Esophagus squamous epithelium (tissue), 5 donors: ENCODE measurements around the gene TBL1X. TPM values are rescaled to one million over a fixed set of nuclear protein-coding genes. Genes with fewer than 3 reads are reported as not detected.

Experiments
- DNase-seq: peaks from one replicate; lab custom pipeline; 2025; lab: John Stamatoyannopoulos, UW
- H3K27ac ChIP-seq, 4 donors: fragments of 200-600 bp; sonication (generic); one replicate each; pipeline ENCODE4 v1.5.1; 2016 to 2019; ENCODE audit warnings: mild to moderate bottlenecking in 1 of 4
- H3K27me3 ChIP-seq, 4 donors: fragments of 200-600 bp; sonication (generic); 1 replicate in 3 of 4; 2 replicates in 1 of 4; pipeline versions ENCODE4 v1.5.1 to v1.6.0; 2017 to 2021; ENCODE audit warnings: antibody characterized with exemption in 1 of 4
- H3K36me3 ChIP-seq, 3 donors: fragments of 200-600 bp; sonication (generic); one replicate each; pipeline ENCODE4 v1.5.1; 2016 to 2019
- H3K4me1 ChIP-seq, 3 donors: fragments of 200-600 bp; sonication (generic); one replicate each; pipeline ENCODE4 v1.5.1; 2017 to 2019
- H3K4me3 ChIP-seq, 4 donors: fragments of 200-600 bp; sonication (generic); 1 replicate in 3 of 4; 2 replicates in 1 of 4; pipeline ENCODE4 v1.5.1; 2016 to 2019; ENCODE audit warnings: mild to moderate bottlenecking in 2 of 4, moderate library complexity in 1 of 4
- H3K9me3 ChIP-seq, 3 donors: fragments of 200-600 bp; sonication (generic); one replicate each; pipeline ENCODE4 v1.5.1; 2016 to 2019
- POLR2A ChIP-seq, 4 donors: fragments of 450-650 bp; IDR thresholded peaks; one replicate each; pipeline ENCODE4 v1.6.1; 2017; ENCODE audit warnings: antibody characterized with exemption in 4 of 4, mild to moderate bottlenecking in 4 of 4, moderate library complexity in 3 of 4
- WGBS, 2 donors: methylation state at CpG; one replicate each; pipeline ENCODE4 v1.1.5; 2018; 5-methylcytosine and 5-hydroxymethylcytosine counted together
- intact Hi-C: fragments of 100-400 bp; cut with DNase I; formaldehyde crosslinking; loops from one replicate; pipeline ENCODE4 v1.15.0; 2022
- total RNA-seq, 4 donors: library from RNA; depleted of rRNA; stranded (reverse); fragments of >200 nt; gene quantifications; one replicate each; pipeline ENCODE4 v1.1.0, GENCODE V29; 2016
- TF ChIP-seq, protein P1 (sequence below), 6 experiments: fragments of 450-650 bp in 4 of 6; fragments of 200-600 bp in 2 of 6; sonication (generic) in 2 of 6; IDR thresholded peaks; one replicate each; pipeline ENCODE4 v1.5.1; 2016 to 2019; ENCODE audit warnings: antibody characterized with exemption in 6 of 6, mild to moderate bottlenecking in 4 of 6, moderate library complexity in 4 of 6
- donor health status: DM: yes; HTN: yes; CAD: no.

TBL1X gene
- total RNA-seq, 4 donors from 2014 or later: 17.5 to 24.2 (median 21.8) TPM

- Histone ChIP-seq H3K9me3 (no peaks in the 10 kb centered on the region), H3K4me1 (peaks cover 11 to 16% (median 12%) of the 10 kb centered on the region in 3 donors), H3K36me3 (no peaks in the 10 kb centered on the region), H3K27me3 (no peaks in the 10 kb centered on the region), H3K27ac (no peak overlapping the region), H3K4me3 (no peak overlapping the region)
- intact Hi-C loops: no loop called here
- WGBS, 2 donors: 53 to 55% methylated on average over 2 of the region's 2 CpGs
- DNase-seq: no peak
- no peak for TF ChIP-seq POLR2A (IDR thresholded peaks at IDR 0.05)
- TF ChIP-seq, protein P1, sequence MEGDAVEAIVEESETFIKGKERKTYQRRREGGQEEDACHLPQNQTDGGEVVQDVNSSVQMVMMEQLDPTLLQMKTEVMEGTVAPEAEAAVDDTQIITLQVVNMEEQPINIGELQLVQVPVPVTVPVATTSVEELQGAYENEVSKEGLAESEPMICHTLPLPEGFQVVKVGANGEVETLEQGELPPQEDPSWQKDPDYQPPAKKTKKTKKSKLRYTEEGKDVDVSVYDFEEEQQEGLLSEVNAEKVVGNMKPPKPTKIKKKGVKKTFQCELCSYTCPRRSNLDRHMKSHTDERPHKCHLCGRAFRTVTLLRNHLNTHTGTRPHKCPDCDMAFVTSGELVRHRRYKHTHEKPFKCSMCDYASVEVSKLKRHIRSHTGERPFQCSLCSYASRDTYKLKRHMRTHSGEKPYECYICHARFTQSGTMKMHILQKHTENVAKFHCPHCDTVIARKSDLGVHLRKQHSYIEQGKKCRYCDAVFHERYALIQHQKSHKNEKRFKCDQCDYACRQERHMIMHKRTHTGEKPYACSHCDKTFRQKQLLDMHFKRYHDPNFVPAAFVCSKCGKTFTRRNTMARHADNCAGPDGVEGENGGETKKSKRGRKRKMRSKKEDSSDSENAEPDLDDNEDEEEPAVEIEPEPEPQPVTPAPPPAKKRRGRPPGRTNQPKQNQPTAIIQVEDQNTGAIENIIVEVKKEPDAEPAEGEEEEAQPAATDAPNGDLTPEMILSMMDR (IDR thresholded peaks at IDR 0.05): no peak
Measured at GRCh38 chrX:9458516-9459078, 6.3 kb upstream of the TBL1X start.

- no peak for DNase-seq
- 54 to 81% methylated on average over 2 to 3 of the region's 3 CpGs for WGBS, 2 donors
- no peaks in the 10 kb centered on the region for H3K9me3 ChIP-seq
- no peaks in the 10 kb centered on the region for H3K27me3 ChIP-seq
- no peaks in the 10 kb centered on the region for H3K36me3 ChIP-seq
- H3K4me3 ChIP-seq: no peak overlapping the region
- H3K27ac ChIP-seq: no peak overlapping the region
- TF ChIP-seq, protein P1 (IDR thresholded peaks at IDR 0.05): no peak
- no peak for TF ChIP-seq POLR2A (IDR thresholded peaks at IDR 0.05)
- intact Hi-C loops: no loop called here
- H3K4me1 ChIP-seq: peaks cover 16 to 23% (median 17%) of the 10 kb centered on the region in 3 donors
Measured at GRCh38 chrX:9459186-9459748, 5.6 kb upstream of the TBL1X start.

GRCh38 chrX:9461087-9461486 lies 3.8 kb upstream of the TBL1X start:
- 50 to 70% methylated on average over 3 to 6 of the region's 6 CpGs for WGBS, 2 donors
- Histone ChIP-seq H3K9me3 (no peaks in the 10 kb centered on the region), H3K4me3 (no peak overlapping the region), H3K4me1 (peaks cover 19 to 28% (median 21%) of the 10 kb centered on the region in 3 donors), H3K27me3 (no peaks in the 10 kb centered on the region), H3K27ac (no peak overlapping the region), H3K36me3 (no peaks in the 10 kb centered on the region)
- no peak for DNase-seq
- TF ChIP-seq POLR2A (IDR thresholded peaks at IDR 0.05): no peak
- TF ChIP-seq, protein P1 (IDR thresholded peaks at IDR 0.05): no peak
- intact Hi-C loops: loop anchor here (5.0 kb wide), 1 partner anchor 119 kb away; no protein-coding TSS in a partner anchor

- TF ChIP-seq, protein P1 (IDR thresholded peaks at IDR 0.05): no peak
- TF ChIP-seq POLR2A (IDR thresholded peaks at IDR 0.05): no peak
- peaks cover 19 to 42% (median 21%) of the 10 kb centered on the region in 3 donors for H3K4me1 ChIP-seq
- intact Hi-C loops: loop anchor here (5.0 kb wide), 1 partner anchor 120 kb away; no protein-coding TSS in a partner anchor
- H3K27ac ChIP-seq: peak overlapping the region in 2 of 4 donors; percentile 27 to 32
- H3K27me3 ChIP-seq: no peaks in the 10 kb centered on the region
- H3K4me3 ChIP-seq: no peak overlapping the region
- no peaks in the 10 kb centered on the region for H3K36me3 ChIP-seq
- 33 to 51% methylated on average over 6 of the region's 6 CpGs for WGBS, 2 donors
- no peak for DNase-seq
- H3K9me3 ChIP-seq: no peaks in the 10 kb centered on the region
Measured at GRCh38 chrX:9462456-9462855, 2.4 kb upstream of the TBL1X start.

GRCh38 chrX:9465380-9466123 lies 694 bp downstream of the TBL1X start:
- Histone ChIP-seq H3K27me3 (no peaks in the 10 kb centered on the region), H3K9me3 (no peaks in the 10 kb centered on the region), H3K4me1 (peaks cover 21 to 57% (median 23%) of the 10 kb centered on the region in 3 donors), H3K36me3 (no peaks in the 10 kb centered on the region), H3K27ac (peak overlapping the region; percentile 82 to 88 (median 86)), H3K4me3 (peak overlapping the region; percentile 62 to 79 (median 69))
- TF ChIP-seq, protein P1 (IDR thresholded peaks at IDR 0.05): peak in 1 of 6 experiments; percentile 5
- TF ChIP-seq POLR2A (IDR thresholded peaks at IDR 0.05): no peak
- intact Hi-C loops: no loop called here
- DNase-seq: no peak
- no CpG with 5 or more reads among the region's 87 CpGs for WGBS, 2 donors
